ENCODE results near the gene ZNF608. TPM values are rescaled to one million over a fixed set of nuclear protein-coding genes. Genes with fewer than 3 reads are reported as not detected.

Gene ZNF608
- total RNA-seq, 1 donor from 2014 or later: 37.1 TPM

- no peak for DNase-seq (ENCODE audit: low spot score)
Observed at GRCh38 chr5:124716169-124716568, 30.3 kb downstream of the ZNF608 start.

GRCh38 chr5:124714910-124715309, 31.5 kb downstream of the ZNF608 start:
- DNase-seq (ENCODE audit: low spot score): no peak

GRCh38 chr5:124713595-124713994, 32.8 kb downstream of the ZNF608 start:
- DNase-seq (ENCODE audit: low spot score): no peak

GRCh38 chr5:124712731-124713305, 33.6 kb downstream of the ZNF608 start:
- no peak for DNase-seq (ENCODE audit: low spot score)

- no peak for DNase-seq (ENCODE audit: low spot score)
Observed at GRCh38 chr5:124708086-124708485, 38.4 kb downstream of the ZNF608 start.

- DNase-seq (ENCODE audit: low spot score): no peak
Observed at GRCh38 chr5:124707520-124707919, 38.9 kb downstream of the ZNF608 start.

GRCh38 chr5:124706729-124707361, 39.6 kb downstream of the ZNF608 start:
- no peak for DNase-seq (ENCODE audit: low spot score)

- no peak for DNase-seq (ENCODE audit: low spot score)
Observed at GRCh38 chr5:124706051-124706450, 40.4 kb downstream of the ZNF608 start.

- DNase-seq (ENCODE audit: low spot score): no peak
Observed at GRCh38 chr5:124705577-124705976, 40.9 kb downstream of the ZNF608 start.

GRCh38 chr5:124704594-124705284, 41.7 kb downstream of the ZNF608 start:
- DNase-seq (ENCODE audit: low spot score): no peak

GRCh38 chr5:124703995-124704394, 42.4 kb downstream of the ZNF608 start:
- no peak for DNase-seq (ENCODE audit: low spot score)

- DNase-seq (ENCODE audit: low spot score): no peak
Observed at GRCh38 chr5:124702525-124702924, 43.9 kb downstream of the ZNF608 start.

- no peak for DNase-seq (ENCODE audit: low spot score)
Observed at GRCh38 chr5:124701873-124702425, 44.5 kb downstream of the ZNF608 start.

- no peak for DNase-seq (ENCODE audit: low spot score)
Observed at GRCh38 chr5:124701016-124701415, 45.4 kb downstream of the ZNF608 start.

GRCh38 chr5:124700333-124700732, 46.1 kb downstream of the ZNF608 start:
- DNase-seq (ENCODE audit: low spot score): no peak

GRCh38 chr5:124698770-124699169, 47.7 kb downstream of the ZNF608 start:
- DNase-seq (ENCODE audit: low spot score): no peak

GRCh38 chr5:124697933-124698591, 48.4 kb downstream of the ZNF608 start:
- no peak for DNase-seq (ENCODE audit: low spot score)

- no peak for DNase-seq (ENCODE audit: low spot score)
Observed at GRCh38 chr5:124697501-124697900, 48.9 kb downstream of the ZNF608 start.

GRCh38 chr5:124696898-124697297, 49.5 kb downstream of the ZNF608 start:
- no peak for DNase-seq (ENCODE audit: low spot score)
